Suppressor macrophage treated with lipopolysaccharide for 4 hours (primary cell): ENCODE results near the gene KLK6.
"Not testable (repeated sequence)": the region's sequence is repeated elsewhere in the genome, so short reads cannot be mapped to it uniquely, and the experiment has no call there.

Source experiments
- DNase-seq: peaks from one replicate; pipeline ENCODE4 v3.0.0-alpha.2; 2020

Gene KLK6

DNA sequence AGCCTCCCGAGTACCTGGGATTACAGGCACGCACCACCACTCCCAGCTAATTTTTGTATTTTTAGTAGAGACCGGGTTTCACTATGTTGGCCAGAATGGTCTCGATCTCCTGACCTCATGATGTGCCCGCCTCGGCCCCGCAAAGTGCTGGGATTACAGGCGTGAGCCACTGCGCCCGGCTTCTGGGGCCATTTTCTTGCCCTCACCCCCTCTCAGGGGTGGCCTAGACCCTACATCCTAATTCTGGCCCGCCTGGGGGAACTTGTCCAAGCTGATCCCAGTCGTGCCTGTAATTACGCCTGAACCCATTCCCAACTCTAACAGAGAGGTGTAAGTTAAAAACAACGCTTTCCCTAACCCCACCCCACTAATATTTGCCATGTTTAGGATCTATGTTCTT is 15.0 kb upstream of the KLK6 start:
- DNase-seq: not testable (repeated sequence)

DNA sequence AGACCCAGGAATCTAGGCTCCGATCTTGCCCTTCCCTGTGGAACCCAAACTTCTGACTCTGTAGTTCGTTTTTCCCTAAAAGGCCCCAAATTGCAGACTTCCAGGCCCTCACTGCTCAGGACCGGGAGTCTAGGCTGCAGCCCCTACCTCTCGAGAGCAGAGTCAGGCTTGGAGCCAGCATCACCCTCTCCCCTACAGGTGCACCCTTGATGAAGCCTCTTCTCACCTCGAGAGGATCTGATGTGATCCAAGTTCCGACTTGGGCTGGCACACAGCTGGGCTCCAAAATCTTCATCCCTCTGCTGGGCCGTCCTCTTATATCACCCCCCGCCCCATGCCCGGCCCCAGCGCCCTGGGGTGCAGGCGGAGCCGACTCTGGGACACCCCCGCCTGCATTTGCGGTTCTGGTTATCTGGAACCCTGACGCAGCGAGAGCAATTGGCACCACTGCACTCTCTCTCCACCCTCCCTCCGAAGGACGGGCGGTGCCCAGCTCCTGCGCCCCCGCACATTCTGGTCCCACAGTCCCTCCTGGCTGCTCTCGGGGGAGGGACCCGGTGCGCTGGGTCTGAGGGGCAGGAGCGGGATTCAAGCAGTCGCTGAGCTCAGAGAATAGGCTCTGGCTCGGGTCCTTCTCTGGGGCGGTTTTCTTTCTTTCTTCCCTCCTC is 14.4 kb upstream of the KLK6 start, which contains the start of gene KLK7:
KLK7 (minus strand) TSS at position 293 of the 668 bp plus-strand sequence. CDS start 1,518 bp downstream, outside the sequence.
- no peak for DNase-seq

DNA sequence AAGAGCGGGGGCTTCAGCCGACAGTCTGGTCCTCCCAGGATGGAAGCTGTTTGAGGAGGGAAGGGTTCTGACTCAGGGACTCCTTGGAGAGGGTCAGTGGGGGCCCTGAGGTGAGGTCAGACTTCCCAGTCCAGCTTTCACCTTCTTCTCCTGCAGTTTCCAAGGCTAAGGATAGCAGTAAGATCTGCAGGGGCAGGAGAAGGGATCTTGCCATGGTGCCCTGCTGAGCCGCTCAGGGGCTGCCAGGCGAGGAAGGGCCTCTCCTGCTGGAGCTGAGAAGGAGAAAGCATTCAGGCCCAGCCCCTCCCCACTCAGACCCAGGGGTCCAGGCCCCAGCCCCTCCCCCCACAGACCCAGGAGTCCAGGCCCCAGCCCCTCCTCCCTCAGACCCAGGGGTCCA is 12.8 kb upstream of the KLK6 start:
- DNase-seq: no peak

GRCh38 chr19:50981587-50982146 is 12.3 kb upstream of the KLK6 start:
- DNase-seq: no peak

- no peak for DNase-seq
These were observed 10.8 kb upstream of the KLK6 start for GRCh38 chr19:50980208-50980607.

DNA sequence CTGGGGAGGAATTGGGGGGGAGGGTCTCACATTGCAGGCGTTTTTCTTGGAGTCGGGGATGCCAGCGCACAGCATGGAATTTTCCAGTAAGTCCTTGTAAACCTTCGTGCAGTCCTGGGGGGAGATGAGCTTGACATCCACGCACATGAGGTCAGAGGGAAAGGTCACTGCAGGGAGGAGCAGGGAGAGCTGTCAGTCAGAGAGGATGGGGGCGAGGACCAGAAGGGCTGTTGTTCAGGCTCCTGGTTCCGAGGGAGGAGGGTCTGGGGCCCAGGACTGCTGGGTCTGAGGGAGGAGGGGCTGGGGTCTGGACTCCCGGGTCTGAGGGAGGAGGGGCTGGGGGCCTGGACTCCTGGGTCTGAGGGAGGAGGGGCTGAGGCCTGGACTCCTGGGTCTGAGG is 10.4 kb upstream of the KLK6 start:
- no peak for DNase-seq

DNA sequence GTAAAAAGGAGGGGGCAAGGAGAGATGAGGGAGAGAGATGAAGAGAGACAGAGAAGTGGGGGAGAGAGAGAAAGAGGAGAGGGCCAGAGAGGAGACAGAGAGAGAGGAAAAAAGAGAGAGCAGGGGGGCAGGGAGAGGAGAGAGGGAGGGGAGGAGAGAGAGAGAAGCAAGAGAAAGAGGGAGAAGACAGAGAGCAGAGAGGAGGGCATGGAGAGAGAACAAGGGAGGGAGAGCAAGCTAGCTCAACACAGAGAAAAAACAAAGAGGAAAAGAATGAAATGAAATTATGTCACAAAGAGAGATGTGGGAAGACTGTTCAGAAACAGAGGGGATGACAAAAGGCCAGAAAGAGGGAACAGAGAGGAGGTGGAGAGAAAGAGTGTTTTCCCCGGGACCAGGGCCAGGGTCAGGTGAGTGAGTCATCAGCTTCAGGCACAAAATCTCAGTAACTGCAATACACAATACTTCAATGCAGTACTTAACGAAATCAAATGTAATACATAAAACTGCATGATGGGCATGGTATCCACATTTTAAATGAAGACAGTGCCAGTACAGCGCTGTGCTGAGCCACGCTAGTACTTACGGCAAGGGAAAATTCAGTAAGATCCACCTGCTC is 9.5 kb upstream of the KLK6 start:
- DNase-seq: no peak

GRCh38 chr19:50977626-50978025 is 8.2 kb upstream of the KLK6 start:
- no peak for DNase-seq

- DNase-seq: no peak
These were observed 6.4 kb upstream of the KLK6 start for GRCh38 chr19:50975766-50976165.

DNA sequence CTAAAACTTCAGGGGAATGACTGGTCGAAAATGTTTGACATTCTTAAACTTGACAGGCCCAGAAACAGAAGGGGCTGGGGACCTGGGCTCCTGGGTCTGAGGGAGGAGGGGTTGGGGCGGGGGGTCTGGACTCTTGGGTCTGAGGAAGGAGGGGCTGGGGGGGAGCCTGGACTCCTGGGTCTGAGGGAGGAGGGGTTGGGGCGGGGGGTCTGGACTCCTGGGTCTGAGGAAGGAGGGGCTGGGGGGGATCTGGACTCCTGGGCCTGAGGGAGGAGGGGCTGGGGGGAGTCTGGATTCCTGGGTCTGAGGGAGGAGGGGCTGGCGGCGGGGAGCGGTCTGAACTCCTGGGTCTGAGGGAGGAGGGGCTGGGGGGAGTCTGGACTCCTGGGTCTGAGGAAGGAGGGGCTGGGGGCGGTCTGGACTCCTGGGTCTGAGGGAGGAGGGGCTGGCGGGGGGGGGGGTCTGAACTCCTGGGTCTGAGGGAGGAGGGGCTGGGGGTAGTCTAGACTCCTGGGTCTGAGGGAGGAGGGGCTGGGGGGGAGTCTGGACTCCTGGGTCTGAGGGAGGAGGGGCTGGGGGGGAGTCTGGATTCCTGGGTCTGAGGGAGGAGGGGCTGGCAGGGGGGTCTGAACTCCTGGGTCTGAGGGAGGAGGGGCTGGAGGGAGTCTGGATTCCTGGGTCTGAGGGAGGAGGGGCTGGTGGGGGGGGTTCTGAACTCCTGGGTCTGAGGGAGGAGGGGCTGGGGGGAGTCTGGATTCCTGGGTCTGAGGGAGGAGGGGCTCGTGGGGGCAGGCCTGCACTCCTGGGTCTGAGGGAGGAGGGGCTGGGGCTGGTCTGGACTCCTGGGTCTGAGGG is 5.5 kb upstream of the KLK6 start:
- no peak for DNase-seq

GRCh38 chr19:50972795-50973376 is 3.5 kb upstream of the KLK6 start:
- no peak for DNase-seq

GRCh38 chr19:50969810-50970209 is 419 bp upstream of the KLK6 start:
- not testable (repeated sequence) for DNase-seq

GRCh38 chr19:50968716-50969412 is 527 bp downstream of the KLK6 start:
- no peak for DNase-seq

- no peak for DNase-seq
These were observed 1.3 kb downstream of the KLK6 start for GRCh38 chr19:50967929-50968715.

DNA sequence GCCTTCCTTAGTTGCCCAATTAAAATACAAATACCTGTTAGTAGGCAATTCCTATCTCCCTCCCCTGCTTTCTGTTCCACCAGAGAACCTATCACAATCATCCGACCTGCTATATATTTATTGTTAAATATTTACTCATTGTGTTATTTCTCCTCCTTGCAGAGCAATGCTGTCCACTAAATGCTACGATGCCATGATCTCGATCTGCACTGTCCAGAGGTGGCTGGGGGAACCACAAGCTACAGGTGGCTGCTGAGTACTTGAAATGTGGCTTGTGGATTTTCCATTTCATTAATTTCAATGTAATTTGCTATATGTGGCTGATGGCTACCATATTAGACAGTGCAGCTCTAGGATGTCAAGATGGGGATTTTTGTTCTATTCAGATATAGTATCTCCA is 5.1 kb downstream of the KLK6 start:
- DNase-seq: no peak

DNA sequence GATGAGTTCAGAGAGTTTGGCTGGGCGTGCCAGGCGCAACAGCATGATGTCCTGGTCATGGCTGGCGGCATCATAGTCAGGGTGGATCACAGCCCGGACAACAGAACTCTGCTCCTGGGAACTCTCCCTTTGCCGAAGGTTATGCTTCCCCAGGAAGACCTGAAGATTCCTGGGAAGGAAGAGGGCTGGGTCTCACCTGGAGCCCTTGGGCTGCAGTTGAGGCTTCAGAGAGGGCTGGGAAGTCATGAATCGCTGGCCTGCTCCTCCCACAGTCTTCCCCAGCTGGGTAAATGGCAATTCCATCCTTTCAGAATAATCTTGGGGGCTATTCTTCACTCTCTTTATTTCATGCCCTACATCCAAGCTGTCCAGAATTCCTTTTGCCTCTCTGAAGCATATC is 6.0 kb downstream of the KLK6 start:
- no peak for DNase-seq

GRCh38 chr19:50962245-50962644 is 7.1 kb downstream of the KLK6 start:
- no peak for DNase-seq

- no peak for DNase-seq
These were observed 9.5 kb downstream of the KLK6 start for GRCh38 chr19:50959731-50960500.

DNA sequence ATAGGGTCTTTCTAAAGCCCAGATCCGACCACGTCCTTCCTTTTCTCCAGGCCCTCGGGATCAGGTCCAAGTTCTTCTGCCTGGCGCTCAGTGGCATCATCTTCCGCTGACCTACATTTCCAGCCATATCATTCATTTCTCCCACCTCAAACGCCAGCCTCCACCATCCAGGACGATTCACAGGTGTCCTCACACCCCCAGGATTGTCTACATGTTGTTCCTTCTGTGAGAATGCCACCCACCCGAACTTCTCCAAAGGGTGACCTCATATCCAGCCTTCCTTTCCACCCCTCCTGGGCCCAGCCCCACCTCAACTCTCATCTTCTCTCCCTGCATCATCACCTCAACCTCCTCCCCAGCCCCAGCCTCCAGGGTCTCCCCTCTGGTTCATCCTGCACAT is 11.8 kb downstream of the KLK6 start:
- no peak for DNase-seq

- DNase-seq: no peak
These were observed 16.5 kb downstream of the KLK6 start, which contains the start of gene KLK5 for GRCh38 chr19:50952910-50953309. KLK5 (minus strand) TSS chr19:50953038; CDS start chr19:50952657, 381 bp downstream.

- DNase-seq: no peak
These were observed 19.5 kb downstream of the KLK6 start for GRCh38 chr19:50949861-50950260.
